HepG2 (cell line): ENCODE data around the gene FAHD1. TPM values are rescaled to one million over a fixed set of nuclear protein-coding genes. Genes with fewer than 3 reads are reported as not detected.

Source experiments
- FOSL2 ChIP-seq: sonication (generic); formaldehyde crosslinking; IDR thresholded peaks from 2 replicates; pipeline ENCODE4 v1.4.0; 2020; ENCODE audit warnings: missing genetic modification reagents
- GABPA ChIP-seq, 2 experiments: IDR thresholded peaks; 2 replicates each; pipeline ENCODE4 v1.6.1; 2011 to 2016; ENCODE audit warnings: low read depth in 2 of 2, low read length in 1 of 2, missing biosample characterization in 1 of 2, missing genetic modification characterization in 1 of 2
- IKZF5 ChIP-seq: IDR thresholded peaks from 2 replicates; pipeline ENCODE4 v1.6.1; 2018; ENCODE audit warnings: missing genetic modification reagents, mild to moderate bottlenecking, missing compliant biosample characterization
- POLR2G ChIP-seq: fragments of 200-400 bp; formaldehyde crosslinking; IDR thresholded peaks from 2 replicates; pipeline ENCODE4 v1.6.1; 2018; ENCODE audit warnings: mild to moderate bottlenecking, low read depth, low read length, moderate library complexity
- RERE ChIP-seq: IDR thresholded peaks from 2 replicates; pipeline ENCODE4 v1.6.1; 2016; ENCODE audit warnings: low read depth, missing genetic modification reagents, missing compliant biosample characterization
- SKIL ChIP-seq: sonication (generic); formaldehyde crosslinking; IDR thresholded peaks from 2 replicates; pipeline ENCODE4 v1.8.0; 2022; ENCODE audit warnings: missing genetic modification reagents, mild to moderate bottlenecking, moderate library complexity, borderline replicate concordance
- SOX6 ChIP-seq, 2 experiments: fragments of 450-650 bp in 1 of 2; sonication (generic) in 1 of 2; formaldehyde crosslinking in 1 of 2; IDR thresholded peaks; 2 replicates each; pipeline versions ENCODE4 v1.4.0 to v1.6.1; 2017 to 2020; ENCODE audit warnings: antibody characterized with exemption in 1 of 2, mild to moderate bottlenecking in 1 of 2, missing genetic modification reagents in 1 of 2
- SRY ChIP-seq: sonication (generic); formaldehyde crosslinking; IDR thresholded peaks from 2 replicates; pipeline ENCODE4 v1.8.0; 2022; ENCODE audit warnings: mild to moderate bottlenecking, missing genetic modification reagents
- TCF7 ChIP-seq: sonication (generic); IDR thresholded peaks from 2 replicates; pipeline ENCODE4 v1.6.1; 2016; ENCODE audit warnings: antibody characterized with exemption, low read depth
- ZNF644 ChIP-seq: IDR thresholded peaks from 2 replicates; pipeline ENCODE4 v1.6.1; 2016; ENCODE audit warnings: low read depth
- polyA plus RNA-seq, 8 experiments: library from polyadenylated mRNA; depleted of rRNA in 3 of 8; stranded (reverse) in 7 of 8; unstranded in 1 of 8; fragments of >200 nt; fragmentation: Illumina TruSeq in 4 of 8; extraction: Trizol in 4 of 8; gene quantifications; 2 replicates each; pipeline versions ENCODE4 v1.2.1 to v1.2.3, GENCODE V29; 2011 to 2016; ENCODE audit warnings: low read depth in 4 of 8, missing spikeins in 1 of 8, mixed read lengths in 1 of 8; ENCODE audit not compliant: insufficient read depth in 1 of 8
- total RNA-seq, 5 experiments: library from RNA; depleted of rRNA; stranded (reverse); fragments of >200 nt; fragmentation: Illumina TruSeq; extraction: Trizol; gene quantifications; 2 replicates each; pipeline ENCODE4 v1.2.3, GENCODE V29; 2016; ENCODE audit warnings: low read depth in 1 of 5
- TF ChIP-seq, protein P1 (sequence below): sonication (generic); formaldehyde crosslinking; IDR thresholded peaks from 2 replicates; pipeline ENCODE4 v1.4.0; 2020; ENCODE audit warnings: mild to moderate bottlenecking, missing genetic modification reagents
- TF ChIP-seq, protein P2 (sequence below): sonication (generic); formaldehyde crosslinking; IDR thresholded peaks from 2 replicates; pipeline ENCODE4 v1.4.0; 2020; ENCODE audit warnings: missing genetic modification reagents

FAHD1 gene
- total and polyA plus RNA-seq, 2 of the 13 experiments (the other 11 are each of a cell fraction or from before 2014, with no cell fraction given) = 39.0 to 45.3 TPM

DNA sequence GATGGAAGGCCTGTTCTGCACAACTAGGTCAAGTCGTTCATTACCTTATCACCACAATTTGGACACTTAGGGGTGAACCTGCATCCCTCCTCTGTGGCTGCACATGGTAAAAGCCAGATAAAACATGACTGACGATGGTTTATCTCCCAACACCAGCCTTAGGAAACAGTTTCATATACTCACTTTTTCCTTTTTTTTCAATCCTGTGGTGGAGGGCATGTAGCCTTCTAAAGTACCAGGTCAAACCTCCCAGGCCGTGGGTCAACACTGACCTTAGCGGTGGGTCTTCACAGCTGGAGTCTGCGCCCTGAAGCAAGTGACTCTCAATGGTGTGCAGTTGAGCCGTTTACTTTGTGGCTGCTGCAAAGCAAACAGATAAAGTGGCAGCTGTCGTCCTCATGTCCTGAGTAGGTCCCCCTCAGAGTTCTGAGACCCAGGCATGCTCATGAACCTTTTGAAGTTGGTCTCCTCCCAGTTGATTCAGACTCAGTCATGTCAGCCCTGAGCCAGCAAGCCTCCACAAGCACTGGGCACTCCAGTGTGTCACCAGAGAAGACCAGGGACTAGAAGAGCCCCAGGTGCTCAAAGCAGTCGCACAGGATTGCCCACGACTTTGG is 5.9 kb downstream of the FAHD1 start (continued):
- TF ChIP-seq, protein P1, sequence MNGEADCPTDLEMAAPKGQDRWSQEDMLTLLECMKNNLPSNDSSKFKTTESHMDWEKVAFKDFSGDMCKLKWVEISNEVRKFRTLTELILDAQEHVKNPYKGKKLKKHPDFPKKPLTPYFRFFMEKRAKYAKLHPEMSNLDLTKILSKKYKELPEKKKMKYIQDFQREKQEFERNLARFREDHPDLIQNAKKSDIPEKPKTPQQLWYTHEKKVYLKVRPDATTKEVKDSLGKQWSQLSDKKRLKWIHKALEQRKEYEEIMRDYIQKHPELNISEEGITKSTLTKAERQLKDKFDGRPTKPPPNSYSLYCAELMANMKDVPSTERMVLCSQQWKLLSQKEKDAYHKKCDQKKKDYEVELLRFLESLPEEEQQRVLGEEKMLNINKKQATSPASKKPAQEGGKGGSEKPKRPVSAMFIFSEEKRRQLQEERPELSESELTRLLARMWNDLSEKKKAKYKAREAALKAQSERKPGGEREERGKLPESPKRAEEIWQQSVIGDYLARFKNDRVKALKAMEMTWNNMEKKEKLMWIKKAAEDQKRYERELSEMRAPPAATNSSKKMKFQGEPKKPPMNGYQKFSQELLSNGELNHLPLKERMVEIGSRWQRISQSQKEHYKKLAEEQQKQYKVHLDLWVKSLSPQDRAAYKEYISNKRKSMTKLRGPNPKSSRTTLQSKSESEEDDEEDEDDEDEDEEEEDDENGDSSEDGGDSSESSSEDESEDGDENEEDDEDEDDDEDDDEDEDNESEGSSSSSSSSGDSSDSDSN (CRISPR knock-in tag) = peak; percentile 65; the same call in 1 of the 2 replicates
- TF ChIP-seq SKIL (peak; percentile 80), ZNF644 (CRISPR knock-in tag) (peak; percentile 58; the same call in 1 of the 2 replicates), TCF7 (peak; percentile 91), GABPA (IDR thresholded peaks at IDR 0.05; ENCODE audit: low read depth, low read length) (no peak), GABPA (CRISPR knock-in tag; IDR thresholded peaks at IDR 0.05; ENCODE audit: low read depth) (0 out of 2 replicates have a peak, but pooled peaks have one; percentile 20), FOSL2 (CRISPR knock-in tag) (peak; percentile 82), RERE (CRISPR knock-in tag) (peak; percentile 79), POLR2G (peak; percentile 61; the same call in 1 of the 2 replicates), SRY (CRISPR knock-in tag) (no peak), IKZF5 (CRISPR knock-in tag) (peak; percentile 72), SOX6 (IDR thresholded peaks at IDR 0.05) (no peak), SOX6 (CRISPR knock-in tag; IDR thresholded peaks at IDR 0.05) (peak; percentile 63)
- TF ChIP-seq, protein P2, sequence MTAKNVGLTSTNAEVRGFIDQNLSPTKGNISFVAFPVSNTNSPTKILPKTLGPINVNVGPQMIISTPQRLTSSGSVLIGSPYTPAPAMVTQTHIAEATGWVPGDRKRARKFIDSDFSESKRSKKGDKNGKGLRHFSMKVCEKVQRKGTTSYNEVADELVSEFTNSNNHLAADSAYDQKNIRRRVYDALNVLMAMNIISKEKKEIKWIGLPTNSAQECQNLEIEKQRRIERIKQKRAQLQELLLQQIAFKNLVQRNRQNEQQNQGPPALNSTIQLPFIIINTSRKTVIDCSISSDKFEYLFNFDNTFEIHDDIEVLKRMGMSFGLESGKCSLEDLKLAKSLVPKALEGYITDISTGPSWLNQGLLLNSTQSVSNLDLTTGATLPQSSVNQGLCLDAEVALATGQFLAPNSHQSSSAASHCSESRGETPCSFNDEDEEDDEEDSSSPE = 0 out of 2 replicates have a peak, but pooled peaks have one; percentile 18
